SKM-1 treated with dmso at 0.1 percent for 144 hours (cell line): Measurements from ENCODE around the gene DIAPH2.

Source experiments
- DNase-seq: peaks from one replicate; lab custom pipeline; 2025; ENCODE audit not compliant: unreplicated experiment; lab: John Stamatoyannopoulos, UW

Gene DIAPH2

GRCh38 chrX:97284531-97284930 is 599.9 kb downstream of the DIAPH2 start:
- DNase-seq, result no peak

GRCh38 chrX:97290199-97290598 is 605.6 kb downstream of the DIAPH2 start:
- DNase-seq, result no peak

- no peak for DNase-seq
Measured at GRCh38 chrX:97294041-97294440, 609.4 kb downstream of the DIAPH2 start.

- DNase-seq, result no peak
Measured at GRCh38 chrX:97295954-97296353, 611.3 kb downstream of the DIAPH2 start.

- no peak for DNase-seq
Measured at GRCh38 chrX:97306771-97307470, 622.3 kb downstream of the DIAPH2 start.

- DNase-seq, result no peak
Measured at GRCh38 chrX:97308171-97308570, 623.5 kb downstream of the DIAPH2 start.

- DNase-seq, result no peak
Measured at GRCh38 chrX:97309487-97310116, 625.0 kb downstream of the DIAPH2 start.

GRCh38 chrX:97310373-97310772 is 625.7 kb downstream of the DIAPH2 start:
- DNase-seq, result no peak

GRCh38 chrX:97311066-97311778 is 626.6 kb downstream of the DIAPH2 start:
- no peak for DNase-seq

- DNase-seq, result no peak
Measured at GRCh38 chrX:97314345-97314744, 629.7 kb downstream of the DIAPH2 start.

GRCh38 chrX:97315939-97316338 is 631.3 kb downstream of the DIAPH2 start:
- no peak for DNase-seq

- no peak for DNase-seq
Measured at GRCh38 chrX:97320305-97320704, 635.7 kb downstream of the DIAPH2 start.

GRCh38 chrX:97322401-97322800 is 637.8 kb downstream of the DIAPH2 start:
- no peak for DNase-seq

GRCh38 chrX:97326456-97326855 is 641.8 kb downstream of the DIAPH2 start:
- DNase-seq, result no peak

- no peak for DNase-seq
Measured at GRCh38 chrX:97328853-97329390, 644.3 kb downstream of the DIAPH2 start.

GRCh38 chrX:97330151-97330550 is 645.5 kb downstream of the DIAPH2 start:
- DNase-seq, result no peak

- no peak for DNase-seq
Measured at GRCh38 chrX:97332963-97333362, 648.3 kb downstream of the DIAPH2 start.

- no peak for DNase-seq
Measured at GRCh38 chrX:97334850-97335249, 650.2 kb downstream of the DIAPH2 start.

GRCh38 chrX:97344724-97345123 is 660.1 kb downstream of the DIAPH2 start:
- DNase-seq, result no peak

GRCh38 chrX:97358941-97359340 is 674.3 kb downstream of the DIAPH2 start:
- DNase-seq, result no peak

- no peak for DNase-seq
Measured at GRCh38 chrX:97363843-97364242, 679.2 kb downstream of the DIAPH2 start.

- no peak for DNase-seq
Measured at GRCh38 chrX:97366237-97366636, 681.6 kb downstream of the DIAPH2 start.
